Breast epithelium (tissue), 4 donors: ENCODE data around the gene VPS13C. TPM values are rescaled to one million over a fixed set of nuclear protein-coding genes. Genes with fewer than 3 reads are reported as not detected.

Experiments used
- DNase-seq, 2 donors: peaks; one replicate each; pipeline ENCODE4 v3.0.0-alpha.2; 2019; ENCODE audit warnings: low spot score in 2 of 2
- H3K27ac ChIP-seq, 2 donors: fragments of 200-600 bp; sonication (generic) in 1 of 2; one replicate each; pipeline ENCODE4 v1.5.1; 2016 to 2019; ENCODE audit warnings: mild to moderate bottlenecking in 1 of 2
- H3K27me3 ChIP-seq, 2 donors: fragments of 200-600 bp; sonication (generic) in 1 of 2; one replicate each; pipeline versions ENCODE4 v1.5.1 to v1.6.0; 2017 to 2019; ENCODE audit warnings: control low read depth in 1 of 2, mild to moderate bottlenecking in 1 of 2
- H3K36me3 ChIP-seq: fragments of 200-600 bp; one replicate; pipeline ENCODE4 v1.5.1; 2019
- H3K4me1 ChIP-seq, 2 donors: fragments of 200-600 bp; sonication (generic); one replicate each; pipeline ENCODE4 v1.5.1; 2016 to 2019; ENCODE audit warnings: control low read depth in 1 of 2
- H3K4me3 ChIP-seq, 3 donors: fragments of 200-600 bp; sonication (generic); 1 replicate in 2 of 3; 2 replicates in 1 of 3; pipeline ENCODE4 v1.5.1; 2016 to 2019; ENCODE audit warnings: mild to moderate bottlenecking in 3 of 3, moderate library complexity in 2 of 3
- H3K9me3 ChIP-seq, 2 donors: fragments of 200-600 bp; sonication (generic) in 1 of 2; one replicate each; pipeline ENCODE4 v1.5.1; 2016 to 2019; ENCODE audit warnings: control low read depth in 1 of 2
- POLR2A ChIP-seq: fragments of 450-650 bp; IDR thresholded peaks from one replicate; pipeline ENCODE4 v1.6.1; 2016; ENCODE audit warnings: antibody characterized with exemption, mild to moderate bottlenecking, moderate library complexity
- POLR2AphosphoS5 ChIP-seq, 3 donors: sonication (generic); formaldehyde crosslinking; IDR thresholded peaks; one replicate each; pipeline ENCODE4 v1.6.1; 2017; ENCODE audit warnings: antibody characterized with exemption in 3 of 3
- intact Hi-C: fragments of 100-400 bp; cut with DNase I; formaldehyde crosslinking; loops from one replicate; pipeline ENCODE4 v1.15.1; 2023; ENCODE audit warnings: low total_unique reads
- total RNA-seq, 3 donors: library from RNA; depleted of rRNA; stranded (reverse); fragments of >200 nt; gene quantifications; one replicate each; pipeline ENCODE4 v1.1.0, GENCODE V29; 2016
- TF ChIP-seq, protein P1 (sequence below), 3 donors: fragments of 450-650 bp; IDR thresholded peaks; one replicate each; pipeline ENCODE4 v1.5.1; 2016 to 2017; ENCODE audit warnings: antibody characterized with exemption in 3 of 3, mild to moderate bottlenecking in 3 of 3, moderate library complexity in 3 of 3

The VPS13C gene
- total RNA-seq, 3 donors from 2014 or later = 94.4 to 140 (median 117) TPM

GRCh38 chr15:61978225-61978624 is 82.0 kb downstream of the VPS13C start:
- no peaks in the 10 kb centered on the region for H3K4me1 ChIP-seq
- no peak overlapping the region for H3K4me3 ChIP-seq
- H3K9me3 ChIP-seq = no peaks in the 10 kb centered on the region
- DNase-seq = no peak
- H3K36me3 ChIP-seq = peaks cover 6% of the 10 kb centered on the region
- no peak for TF ChIP-seq POLR2AphosphoS5 (IDR thresholded peaks at IDR 0.05)
- TF ChIP-seq, protein P1, sequence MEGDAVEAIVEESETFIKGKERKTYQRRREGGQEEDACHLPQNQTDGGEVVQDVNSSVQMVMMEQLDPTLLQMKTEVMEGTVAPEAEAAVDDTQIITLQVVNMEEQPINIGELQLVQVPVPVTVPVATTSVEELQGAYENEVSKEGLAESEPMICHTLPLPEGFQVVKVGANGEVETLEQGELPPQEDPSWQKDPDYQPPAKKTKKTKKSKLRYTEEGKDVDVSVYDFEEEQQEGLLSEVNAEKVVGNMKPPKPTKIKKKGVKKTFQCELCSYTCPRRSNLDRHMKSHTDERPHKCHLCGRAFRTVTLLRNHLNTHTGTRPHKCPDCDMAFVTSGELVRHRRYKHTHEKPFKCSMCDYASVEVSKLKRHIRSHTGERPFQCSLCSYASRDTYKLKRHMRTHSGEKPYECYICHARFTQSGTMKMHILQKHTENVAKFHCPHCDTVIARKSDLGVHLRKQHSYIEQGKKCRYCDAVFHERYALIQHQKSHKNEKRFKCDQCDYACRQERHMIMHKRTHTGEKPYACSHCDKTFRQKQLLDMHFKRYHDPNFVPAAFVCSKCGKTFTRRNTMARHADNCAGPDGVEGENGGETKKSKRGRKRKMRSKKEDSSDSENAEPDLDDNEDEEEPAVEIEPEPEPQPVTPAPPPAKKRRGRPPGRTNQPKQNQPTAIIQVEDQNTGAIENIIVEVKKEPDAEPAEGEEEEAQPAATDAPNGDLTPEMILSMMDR (IDR thresholded peaks at IDR 0.05) = no peak
- no peak for TF ChIP-seq POLR2A
- H3K27ac ChIP-seq = no peak overlapping the region
- H3K27me3 ChIP-seq = no peaks in the 10 kb centered on the region
- intact Hi-C loops = no loop called here

GRCh38 chr15:61974759-61975158 is 85.5 kb downstream of the VPS13C start:
- TF ChIP-seq, protein P1 (IDR thresholded peaks at IDR 0.05) = no peak
- TF ChIP-seq POLR2AphosphoS5 (IDR thresholded peaks at IDR 0.05) (no peak), POLR2A (no peak)
- H3K4me3 ChIP-seq = no peak overlapping the region
- no peaks in the 10 kb centered on the region for H3K27me3 ChIP-seq
- H3K4me1 ChIP-seq = no peaks in the 10 kb centered on the region
- peaks cover 9% of the 10 kb centered on the region for H3K36me3 ChIP-seq
- no peak for DNase-seq
- no peak overlapping the region for H3K27ac ChIP-seq
- no peaks in the 10 kb centered on the region for H3K9me3 ChIP-seq
- intact Hi-C loops = no loop called here

DNA sequence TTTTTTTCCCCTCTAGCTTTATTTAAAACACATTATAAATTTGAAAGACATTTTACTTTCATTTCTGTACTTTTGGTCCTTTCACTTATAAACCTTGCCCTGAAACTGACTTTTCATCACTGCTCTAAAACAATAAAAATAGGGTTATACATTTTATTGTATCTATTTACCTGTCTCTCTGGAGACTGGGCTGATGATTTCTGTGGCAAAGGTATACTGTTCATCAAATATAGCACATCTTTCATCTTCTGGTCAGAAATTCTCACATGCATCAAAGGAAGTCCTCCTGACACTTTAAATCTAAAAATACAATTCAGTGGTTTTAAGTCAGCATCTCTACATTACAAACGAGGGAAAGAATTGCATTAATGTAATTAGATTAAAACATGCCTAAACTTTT is 86.1 kb downstream of the VPS13C start:
- Histone ChIP-seq H3K9me3 (no peaks in the 10 kb centered on the region), H3K4me1 (no peaks in the 10 kb centered on the region), H3K36me3 (peaks cover 9% of the 10 kb centered on the region), H3K27me3 (no peaks in the 10 kb centered on the region), H3K4me3 (no peak overlapping the region), H3K27ac (no peak overlapping the region)
- TF ChIP-seq, protein P1 (IDR thresholded peaks at IDR 0.05) = no peak
- intact Hi-C loops = no loop called here
- DNase-seq = no peak

- TF ChIP-seq POLR2AphosphoS5 (IDR thresholded peaks at IDR 0.05) (no peak), POLR2A (no peak)
- TF ChIP-seq, protein P1 (IDR thresholded peaks at IDR 0.05) = no peak
- H3K4me1 ChIP-seq = no peaks in the 10 kb centered on the region
- no peak overlapping the region for H3K27ac ChIP-seq
- H3K27me3 ChIP-seq = no peaks in the 10 kb centered on the region
- no peak overlapping the region for H3K4me3 ChIP-seq
- DNase-seq = no peak
- intact Hi-C loops = no loop called here
- peaks cover 3% of the 10 kb centered on the region for H3K36me3 ChIP-seq
- no peaks in the 10 kb centered on the region for H3K9me3 ChIP-seq
These were observed 108.3 kb downstream of the VPS13C start for GRCh38 chr15:61951949-61952348.

DNA sequence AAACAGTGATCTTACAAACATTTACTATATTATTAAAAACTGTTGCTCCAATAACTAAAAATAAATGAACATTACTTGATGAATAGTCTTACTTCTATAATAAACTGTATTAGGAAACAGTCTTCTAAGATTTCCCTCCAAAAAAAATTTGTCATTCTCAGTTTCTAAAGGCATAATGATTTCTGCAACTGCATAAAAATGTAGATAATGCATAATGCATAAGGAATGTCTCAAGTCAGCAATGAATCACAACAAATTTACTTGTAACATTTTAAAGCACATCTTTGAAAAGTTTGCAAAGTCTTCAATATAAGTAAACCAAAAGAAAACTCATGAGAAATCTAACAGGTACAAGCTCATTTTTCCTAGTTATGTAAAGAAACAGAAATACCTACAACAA is 113.5 kb downstream of the VPS13C start:
- H3K27ac ChIP-seq = no peak overlapping the region
- no peaks in the 10 kb centered on the region for H3K27me3 ChIP-seq
- H3K4me1 ChIP-seq = no peaks in the 10 kb centered on the region
- no peaks in the 10 kb centered on the region for H3K9me3 ChIP-seq
- TF ChIP-seq, protein P1 (IDR thresholded peaks at IDR 0.05) = no peak
- TF ChIP-seq POLR2A = no peak
- H3K36me3 ChIP-seq = no peaks in the 10 kb centered on the region
- H3K4me3 ChIP-seq = no peak overlapping the region
- no peak for DNase-seq
- intact Hi-C loops = no loop called here
